ENCODE data around the gene PIGZ.
A peak's percentile ranks its signal among the peaks of the same experiment; 100 is the strongest.

PIGZ gene

DNA sequence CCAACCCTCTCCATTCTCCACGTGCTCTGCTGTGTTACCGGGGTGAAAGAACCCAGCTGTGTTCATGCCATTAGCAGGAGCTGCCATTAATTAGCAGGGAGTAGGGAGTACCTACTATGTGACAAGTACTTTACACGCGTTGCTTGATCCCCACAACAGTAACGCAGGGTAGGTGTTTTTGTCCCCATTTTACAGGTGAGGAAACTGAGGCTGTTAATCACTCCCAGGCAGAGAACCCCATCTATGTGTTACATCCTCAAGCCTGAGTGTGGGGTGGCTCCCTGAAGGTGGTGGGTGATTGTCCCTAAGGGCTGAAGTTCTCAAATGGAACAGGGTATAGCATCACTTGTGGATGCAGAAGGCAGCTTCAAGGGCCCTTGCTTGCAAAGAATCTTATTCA lies 38.2 kb upstream of the PIGZ start:
- TF ChIP-seq, protein P1, sequence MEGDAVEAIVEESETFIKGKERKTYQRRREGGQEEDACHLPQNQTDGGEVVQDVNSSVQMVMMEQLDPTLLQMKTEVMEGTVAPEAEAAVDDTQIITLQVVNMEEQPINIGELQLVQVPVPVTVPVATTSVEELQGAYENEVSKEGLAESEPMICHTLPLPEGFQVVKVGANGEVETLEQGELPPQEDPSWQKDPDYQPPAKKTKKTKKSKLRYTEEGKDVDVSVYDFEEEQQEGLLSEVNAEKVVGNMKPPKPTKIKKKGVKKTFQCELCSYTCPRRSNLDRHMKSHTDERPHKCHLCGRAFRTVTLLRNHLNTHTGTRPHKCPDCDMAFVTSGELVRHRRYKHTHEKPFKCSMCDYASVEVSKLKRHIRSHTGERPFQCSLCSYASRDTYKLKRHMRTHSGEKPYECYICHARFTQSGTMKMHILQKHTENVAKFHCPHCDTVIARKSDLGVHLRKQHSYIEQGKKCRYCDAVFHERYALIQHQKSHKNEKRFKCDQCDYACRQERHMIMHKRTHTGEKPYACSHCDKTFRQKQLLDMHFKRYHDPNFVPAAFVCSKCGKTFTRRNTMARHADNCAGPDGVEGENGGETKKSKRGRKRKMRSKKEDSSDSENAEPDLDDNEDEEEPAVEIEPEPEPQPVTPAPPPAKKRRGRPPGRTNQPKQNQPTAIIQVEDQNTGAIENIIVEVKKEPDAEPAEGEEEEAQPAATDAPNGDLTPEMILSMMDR (IDR thresholded peaks at IDR 0.05; ENCODE audit: low read depth, low read length) = no peak
- no peak for DNase-seq (ENCODE audit: extremely low read depth, low read depth)

- DNase-seq (ENCODE audit: extremely low read depth, low read depth) = no peak
- TF ChIP-seq, protein P1 (IDR thresholded peaks at IDR 0.05; ENCODE audit: low read depth, low read length) = no peak
These were observed 37.8 kb upstream of the PIGZ start for GRCh38 chr3:197006446-197006845.

GRCh38 chr3:197003461-197004385 lies 35.1 kb upstream of the PIGZ start:
- TF ChIP-seq, protein P1 (IDR thresholded peaks at IDR 0.05; ENCODE audit: low read depth, low read length) = no peak
- DNase-seq (ENCODE audit: extremely low read depth, low read depth) = no peak

GRCh38 chr3:197002701-197003454 lies 34.2 kb upstream of the PIGZ start:
- DNase-seq (ENCODE audit: extremely low read depth, low read depth) = peak; percentile 27
- TF ChIP-seq, protein P1 (IDR thresholded peaks at IDR 0.05; ENCODE audit: low read depth, low read length) = peak; percentile 43

DNA sequence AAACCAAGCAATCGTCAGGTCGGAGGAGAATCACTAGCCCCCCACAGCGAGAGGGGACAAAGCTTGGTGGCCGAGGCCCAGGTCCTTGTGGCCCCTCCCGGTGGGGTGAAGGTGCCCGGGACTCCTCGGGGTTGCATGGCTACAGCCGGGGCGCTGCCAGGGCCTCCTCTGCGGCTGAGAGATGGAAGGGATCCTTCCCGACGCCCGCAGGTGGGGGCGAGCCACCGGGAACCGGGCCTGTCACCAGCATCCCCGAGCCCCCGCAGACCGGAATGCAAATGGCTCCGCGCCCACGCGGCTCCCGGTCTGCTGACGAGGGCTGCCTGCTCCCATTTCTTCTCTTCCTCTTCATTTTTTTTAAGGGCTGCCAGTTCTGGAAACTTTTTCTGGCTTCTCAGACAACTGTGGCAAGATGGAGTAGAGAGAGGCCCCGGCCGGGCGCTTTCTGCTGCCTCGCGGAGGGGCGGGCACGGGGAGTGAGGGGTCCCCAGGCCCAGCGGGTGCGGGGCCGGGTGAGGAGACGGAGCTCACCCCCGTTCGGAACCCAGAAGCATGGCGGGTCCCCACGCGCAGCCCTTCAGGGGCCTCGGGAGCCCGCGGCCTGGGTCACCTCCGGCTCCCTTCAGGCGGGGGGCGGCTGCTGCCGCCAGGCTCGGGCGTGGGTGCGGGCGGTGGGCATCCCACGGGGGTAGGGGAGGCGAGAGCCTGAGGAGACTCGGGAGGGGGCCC lies 33.5 kb upstream of the PIGZ start:
- TF ChIP-seq, protein P1 (IDR thresholded peaks at IDR 0.05; ENCODE audit: low read depth, low read length) = no peak
- no peak for DNase-seq (ENCODE audit: extremely low read depth, low read depth)

- DNase-seq (ENCODE audit: extremely low read depth, low read depth) = no peak
- TF ChIP-seq, protein P1 (IDR thresholded peaks at IDR 0.05; ENCODE audit: low read depth, low read length) = no peak
These were observed 32.7 kb upstream of the PIGZ start for GRCh38 chr3:197001106-197001971.

All from AG09319 (cell line).